CD14-positive monocyte (primary cell): ENCODE data around the gene ECEL1. TPM values are rescaled to one million over a fixed set of nuclear protein-coding genes. Genes with fewer than 3 reads are reported as not detected.
"Not testable (repeated sequence)": the region's sequence is repeated elsewhere in the genome, so short reads cannot be mapped to it uniquely, and the experiment has no call there.

Experiments used
- DNase-seq, 3 donors: peaks; one replicate each; pipeline ENCODE4 v3.0.0-alpha.2; 2011 to 2022
- H2AFZ ChIP-seq: 2 replicates; pipeline ENCODE4 v1.6.0; 2012; ENCODE audit warnings: mild to moderate bottlenecking, low read depth, low read length, inconsistent platforms; ENCODE audit not compliant: insufficient read depth, poor library complexity, severe bottlenecking
- H3K27ac ChIP-seq, 2 donors: 1 replicate in 1 of 2; 2 replicates in 1 of 2; pipeline ENCODE4 v1.5.1; 2012 to 2013; ENCODE audit warnings: low read length in 2 of 2, control low read depth in 1 of 2, inconsistent platforms in 1 of 2, low read depth in 1 of 2, mild to moderate bottlenecking in 1 of 2
- H3K27me3 ChIP-seq, 2 donors: one replicate each; pipeline versions ENCODE4 v1.6.0 to v1.6.1; 2011 to 2013; ENCODE audit warnings: low read length in 2 of 2; ENCODE audit not compliant: control insufficient read depth in 2 of 2, insufficient read depth in 2 of 2
- H3K36me3 ChIP-seq, 2 donors: replicated peaks in 1 of 2; 1 replicate in 1 of 2; 2 replicates in 1 of 2; pipeline versions ENCODE4 v1.5.1 to v1.6.1; 2012 to 2013; ENCODE audit warnings: low read length in 2 of 2, control low read depth in 1 of 2, inconsistent platforms in 1 of 2, mild to moderate bottlenecking in 1 of 2; ENCODE audit not compliant: insufficient read depth in 2 of 2, control insufficient read depth in 1 of 2
- H3K4me1 ChIP-seq, 2 donors: 1 replicate in 1 of 2; 2 replicates in 1 of 2; pipeline versions ENCODE4 v1.5.1 to v1.6.1; 2012 to 2013; ENCODE audit warnings: low read length in 2 of 2, control low read depth in 1 of 2, inconsistent platforms in 1 of 2, mild to moderate bottlenecking in 1 of 2, moderate library complexity in 1 of 2; ENCODE audit not compliant: insufficient read depth in 2 of 2, control insufficient read depth in 1 of 2
- H3K4me2 ChIP-seq: replicated peaks from 2 replicates; pipeline ENCODE3; 2012; ENCODE audit warnings: low read length, moderate library complexity, mild to moderate bottlenecking; ENCODE audit not compliant: poor library complexity, severe bottlenecking; ENCODE audit errors: extremely low read depth
- H3K4me3 ChIP-seq, 3 experiments: fragments of 200-600 bp in 1 of 3; sonication (generic) in 1 of 3; replicated peaks in 1 of 3; 1 replicate in 2 of 3; 2 replicates in 1 of 3; pipeline ENCODE4 v1.5.1; 2011 to 2013; ENCODE audit warnings: low read length in 3 of 3, mild to moderate bottlenecking in 3 of 3, control low read depth in 2 of 3, low read depth in 2 of 3, inconsistent platforms in 1 of 3, moderate library complexity in 1 of 3
- H3K79me2 ChIP-seq: 2 replicates; pipeline ENCODE4 v1.6.0; 2012; ENCODE audit warnings: mild to moderate bottlenecking, control low read depth, inconsistent platforms, low read length, moderate library complexity; ENCODE audit not compliant: insufficient read depth
- H3K9ac ChIP-seq: 2 replicates; pipeline ENCODE4 v1.6.0; 2017; ENCODE audit warnings: low read length, mild to moderate bottlenecking; ENCODE audit not compliant: insufficient read depth, poor library complexity, severe bottlenecking
- H3K9me3 ChIP-seq, 2 donors: replicated peaks in 1 of 2; 1 replicate in 1 of 2; 2 replicates in 1 of 2; pipeline versions ENCODE4 v1.5.1 to v1.6.1; 2012 to 2013; ENCODE audit warnings: low read length in 2 of 2, control low read depth in 1 of 2; ENCODE audit not compliant: control insufficient read depth in 1 of 2, insufficient read depth in 1 of 2
- H4K20me1 ChIP-seq: 2 replicates; pipeline ENCODE4 v1.6.0; 2012; ENCODE audit warnings: mild to moderate bottlenecking, low read length, control low read depth, moderate library complexity; ENCODE audit not compliant: insufficient read depth
- H3K27ac Mint-ChIP-seq, 7 donors: one replicate each; pipeline ENCODE4 v1.8.0; 2020; ENCODE audit warnings: mild to moderate bottlenecking in 7 of 7, mixed read lengths in 7 of 7, moderate library complexity in 6 of 7, inconsistent platforms in 2 of 7
- H3K27me3 Mint-ChIP-seq, 3 donors: one replicate each; pipeline ENCODE4 v1.8.0; 2021 to 2022; ENCODE audit warnings: low read depth in 3 of 3, mild to moderate bottlenecking in 3 of 3, mixed read lengths in 3 of 3, moderate library complexity in 3 of 3, inconsistent platforms in 1 of 3
- H3K36me3 Mint-ChIP-seq, 2 donors: one replicate each; pipeline ENCODE4 v1.8.0; 2020; ENCODE audit warnings: mixed read lengths in 2 of 2, inconsistent platforms in 1 of 2, mild to moderate bottlenecking in 1 of 2
- H3K4me1 Mint-ChIP-seq: one replicate; pipeline ENCODE4 v1.8.0; 2020; ENCODE audit warnings: mild to moderate bottlenecking, mixed read lengths
- H3K4me3 Mint-ChIP-seq, 2 donors: one replicate each; pipeline ENCODE4 v1.8.0; 2020; ENCODE audit warnings: mild to moderate bottlenecking in 2 of 2, mixed read lengths in 2 of 2, moderate library complexity in 1 of 2
- H3K9me3 Mint-ChIP-seq, 7 donors: one replicate each; pipeline ENCODE4 v1.8.0; 2020 to 2022; ENCODE audit warnings: mixed read lengths in 7 of 7, mild to moderate bottlenecking in 6 of 7, moderate library complexity in 6 of 7, inconsistent platforms in 2 of 7
- WGBS: methylation state at CpG from one replicate; pipeline ENCODE4 v1.1.5; 2013; ENCODE audit warnings: missing lambda C conversion rate; ENCODE audit not compliant: insufficient coverage; 5-methylcytosine and 5-hydroxymethylcytosine counted together
- intact Hi-C, 2 donors: fragments of 100-400 bp; cut with micrococcal nuclease; formaldehyde crosslinking; loops; one replicate each; pipeline versions ENCODE4 v1.15.0 to v1.15.1; 2023
- polyA plus RNA-seq, 3 donors: library from polyadenylated mRNA; depleted of rRNA in 1 of 3; unstranded in 2 of 3; stranded (reverse) in 1 of 3; fragments of 300-500 nt in 2 of 3; fragments of >200 nt in 1 of 3; fragmentation: Illumina TruSeq in 2 of 3; gene quantifications; 1 replicate in 2 of 3; 2 replicates in 1 of 3; pipeline ENCODE4 v1.2.3, GENCODE V29; 2012 to 2021
- TF ChIP-seq, protein P1 (sequence below): fragments of 200-600 bp; IDR thresholded peaks from one replicate; pipeline ENCODE4 v1.8.0; 2022; ENCODE audit warnings: antibody characterized with exemption, mild to moderate bottlenecking

ECEL1 gene
- polyA plus RNA-seq, 3 donors: not detected

DNA sequence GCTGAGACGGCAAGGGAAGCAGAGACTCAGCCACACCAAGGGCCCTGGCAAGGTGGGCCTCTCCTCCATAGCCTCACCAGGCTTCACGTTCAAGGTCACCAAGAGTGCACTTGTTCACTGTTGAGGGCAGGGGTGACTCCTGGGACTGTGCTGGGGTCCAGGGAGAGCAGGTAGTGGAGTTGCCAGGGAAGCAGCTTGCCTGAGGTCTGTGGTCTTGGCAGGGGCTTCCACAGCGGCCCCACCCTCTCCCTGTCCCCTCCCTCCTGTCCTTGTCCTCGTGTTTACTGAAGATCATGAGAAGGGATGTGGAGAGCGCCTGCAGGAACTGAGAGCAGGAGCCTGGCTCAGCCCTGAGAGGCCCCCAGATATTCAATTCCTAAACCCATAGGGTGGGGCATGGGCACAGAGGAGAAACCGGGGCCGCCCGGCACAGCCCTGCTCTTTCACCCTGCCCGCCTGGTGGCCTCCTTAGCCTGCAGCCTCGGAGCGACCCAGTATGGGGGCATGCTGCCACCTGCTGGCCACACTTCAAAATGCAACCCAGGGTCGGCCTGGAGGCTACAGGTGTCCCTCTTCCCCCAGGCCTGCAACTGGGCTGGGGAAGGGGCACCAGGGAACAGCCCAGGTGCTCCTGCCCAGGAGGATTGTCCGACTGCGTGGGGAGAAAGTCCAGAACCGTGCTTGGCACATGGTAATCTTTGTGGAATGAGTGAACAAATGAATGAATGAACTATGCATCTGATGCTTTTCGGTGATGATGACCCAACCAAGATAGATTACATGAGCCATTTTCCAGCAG, 47.2 kb downstream of the ECEL1 start:
- H3K9ac ChIP-seq, H3K36me3 Mint-ChIP-seq, H3K4me1 ChIP-seq, H3K27ac ChIP-seq, H3K4me1 Mint-ChIP-seq, H3K9me3 Mint-ChIP-seq, H3K36me3 ChIP-seq, H2AFZ ChIP-seq, H3K79me2 ChIP-seq, H3K27me3 ChIP-seq, H3K4me2 ChIP-seq, H3K9me3 ChIP-seq, H4K20me1 ChIP-seq, H3K4me3 ChIP-seq: not testable (repeated sequence)
- Mint-ChIP-seq H3K27me3 (peaks cover 0 to 14% (median 13%) of the 10 kb centered on the region in 3 donors), H3K4me3 (peak overlapping the region in 1 of 2 donors; percentile 11), H3K27ac (peak overlapping the region in 2 of 7 donors; percentile 4 to 66)
- 13% methylated on average over 12 of the region's 16 CpGs for WGBS
- peak; percentile 50 to 71 (median 67) for DNase-seq
- intact Hi-C loops: loop anchor here in 1 of 2 donors (2.0 kb wide), 1 partner anchor 534 kb away; no protein-coding TSS in a partner anchor
- TF ChIP-seq, protein P1, sequence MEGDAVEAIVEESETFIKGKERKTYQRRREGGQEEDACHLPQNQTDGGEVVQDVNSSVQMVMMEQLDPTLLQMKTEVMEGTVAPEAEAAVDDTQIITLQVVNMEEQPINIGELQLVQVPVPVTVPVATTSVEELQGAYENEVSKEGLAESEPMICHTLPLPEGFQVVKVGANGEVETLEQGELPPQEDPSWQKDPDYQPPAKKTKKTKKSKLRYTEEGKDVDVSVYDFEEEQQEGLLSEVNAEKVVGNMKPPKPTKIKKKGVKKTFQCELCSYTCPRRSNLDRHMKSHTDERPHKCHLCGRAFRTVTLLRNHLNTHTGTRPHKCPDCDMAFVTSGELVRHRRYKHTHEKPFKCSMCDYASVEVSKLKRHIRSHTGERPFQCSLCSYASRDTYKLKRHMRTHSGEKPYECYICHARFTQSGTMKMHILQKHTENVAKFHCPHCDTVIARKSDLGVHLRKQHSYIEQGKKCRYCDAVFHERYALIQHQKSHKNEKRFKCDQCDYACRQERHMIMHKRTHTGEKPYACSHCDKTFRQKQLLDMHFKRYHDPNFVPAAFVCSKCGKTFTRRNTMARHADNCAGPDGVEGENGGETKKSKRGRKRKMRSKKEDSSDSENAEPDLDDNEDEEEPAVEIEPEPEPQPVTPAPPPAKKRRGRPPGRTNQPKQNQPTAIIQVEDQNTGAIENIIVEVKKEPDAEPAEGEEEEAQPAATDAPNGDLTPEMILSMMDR: peak; percentile 87

DNA sequence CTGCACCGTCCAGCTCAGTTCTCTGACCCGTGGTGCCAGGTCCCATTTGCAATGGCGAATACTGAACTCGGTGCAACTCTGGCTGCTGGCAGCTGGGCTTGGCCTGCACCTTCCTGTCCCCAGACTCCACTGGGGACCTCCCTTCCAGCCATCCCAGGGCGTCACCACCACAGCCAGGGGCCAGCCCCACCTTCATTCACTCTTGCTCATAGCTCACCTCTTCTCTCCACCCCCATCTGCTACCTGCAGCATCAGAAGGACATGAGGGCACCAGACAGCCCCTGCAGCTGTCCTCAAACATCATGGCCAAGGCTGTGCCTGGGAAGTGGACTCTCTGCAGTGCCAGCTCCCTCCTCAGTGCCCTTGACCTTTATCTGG, 47.9 kb downstream of the ECEL1 start:
- TF ChIP-seq, protein P1: peak; percentile 57
- Histone ChIP-seq H3K27ac (no peak overlapping the region), H2AFZ (no peak overlapping the region), H3K9ac (no peak overlapping the region), H3K4me1 (no peaks in the 10 kb centered on the region), H3K36me3 (no peaks in the 10 kb centered on the region), H3K9me3 (no peaks in the 10 kb centered on the region), H3K4me2 (no peak overlapping the region), H3K79me2 (no peaks in the 10 kb centered on the region), H3K4me3 (no peak overlapping the region), H4K20me1 (no peaks in the 10 kb centered on the region), H3K27me3 (no peaks in the 10 kb centered on the region)
- Mint-ChIP-seq H3K4me3 (peak overlapping the region in 1 of 2 donors; percentile 46), H3K27me3 (peaks cover 0 to 14% (median 13%) of the 10 kb centered on the region in 3 donors), H3K36me3 (no peaks in the 10 kb centered on the region), H3K9me3 (no peaks in the 10 kb centered on the region), H3K4me1 (peaks cover 3% of the 10 kb centered on the region), H3K27ac (peak overlapping the region in 1 of 7 donors; percentile 66)
- intact Hi-C loops: loop anchor here (2.0 to 5.0 kb wide), 2 partner anchors 527 to 533 kb away; no protein-coding TSS in a partner anchor
- 33% methylated on average over 4 of the region's 5 CpGs for WGBS
- DNase-seq: no peak
